Activated naive CD8-positive, alpha-beta T cell treated with anti-CD3 and anti-CD28 coated beads, Interleukin-2, amount 50 U/mL, for 24 hours (primary cell): ENCODE data around the gene EGFL8.

ENCODE experiments used
- ATAC-seq: fragments of 150-1000 bp; cut with Tn5 transposase; one replicate; pipeline ENCODE4 v1.10.0; 2021
- DNase-seq: peaks from one replicate; pipeline ENCODE4 v3.0.0; 2021
- H3K27ac Mint-ChIP-seq: one replicate; pipeline ENCODE4 v1.8.0; 2021; ENCODE audit warnings: mild to moderate bottlenecking, mixed read lengths
- H3K27me3 Mint-ChIP-seq: one replicate; pipeline ENCODE4 v1.8.0; 2021; ENCODE audit warnings: mixed read lengths
- H3K36me3 Mint-ChIP-seq: one replicate; pipeline ENCODE4 v1.8.0; 2021; ENCODE audit warnings: low read depth, mixed read lengths
- H3K4me1 Mint-ChIP-seq: one replicate; pipeline ENCODE4 v1.8.0; 2021; ENCODE audit warnings: mixed read lengths
- H3K4me3 Mint-ChIP-seq: one replicate; pipeline ENCODE4 v1.8.0; 2021; ENCODE audit warnings: mild to moderate bottlenecking, moderate library complexity, mixed read lengths
- H3K9me3 Mint-ChIP-seq: one replicate; pipeline ENCODE4 v1.8.0; 2021; ENCODE audit warnings: mixed read lengths

EGFL8 gene

DNA sequence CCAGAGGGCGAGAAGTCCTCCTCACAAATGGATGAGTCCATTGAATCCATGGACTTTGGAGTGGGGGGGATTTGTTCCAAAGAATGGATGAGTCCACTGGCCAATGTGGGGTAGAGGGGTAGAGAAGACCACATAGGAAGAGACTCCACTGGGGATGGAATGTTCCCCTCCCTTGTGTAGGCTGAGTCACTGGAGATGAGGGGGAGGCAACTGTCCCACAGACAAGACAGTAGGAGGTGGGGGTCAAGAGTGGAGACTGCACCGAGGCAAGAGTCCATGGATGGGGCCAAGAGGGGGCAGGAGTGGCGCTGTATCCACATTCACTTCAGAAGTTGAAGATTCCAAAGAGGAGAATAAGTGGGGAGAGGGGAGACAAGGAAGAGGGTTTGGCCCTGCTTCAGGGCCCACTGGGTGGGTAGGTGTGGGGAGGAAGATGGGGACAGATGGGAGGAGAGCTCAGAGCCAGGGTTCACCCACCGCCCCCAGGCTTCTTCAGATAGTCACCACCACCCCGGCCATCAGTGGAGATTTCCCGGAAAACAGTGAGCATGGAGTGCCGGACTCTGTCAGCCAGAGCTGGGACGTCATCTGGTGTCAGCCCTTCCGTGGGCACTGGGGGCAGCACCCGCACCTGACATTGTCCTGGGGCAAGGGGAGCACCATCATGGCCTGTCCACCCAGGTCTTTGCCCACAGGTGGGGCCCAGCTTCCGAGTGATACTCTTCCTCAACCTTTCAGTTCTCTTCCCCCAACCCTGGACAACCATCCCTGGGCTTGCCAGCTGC, 4.6 kb downstream of the EGFL8 start:
- DNase-seq (no peak), ATAC-seq (no peak)
- peaks cover 18% of the 10 kb centered on the region for H3K36me3 Mint-ChIP-seq
- H3K27ac Mint-ChIP-seq: no peak overlapping the region
- H3K27me3 Mint-ChIP-seq: no peaks in the 10 kb centered on the region
- H3K4me1 Mint-ChIP-seq: peaks cover 15% of the 10 kb centered on the region
- H3K9me3 Mint-ChIP-seq: no peaks in the 10 kb centered on the region
- no peak overlapping the region for H3K4me3 Mint-ChIP-seq

DNA sequence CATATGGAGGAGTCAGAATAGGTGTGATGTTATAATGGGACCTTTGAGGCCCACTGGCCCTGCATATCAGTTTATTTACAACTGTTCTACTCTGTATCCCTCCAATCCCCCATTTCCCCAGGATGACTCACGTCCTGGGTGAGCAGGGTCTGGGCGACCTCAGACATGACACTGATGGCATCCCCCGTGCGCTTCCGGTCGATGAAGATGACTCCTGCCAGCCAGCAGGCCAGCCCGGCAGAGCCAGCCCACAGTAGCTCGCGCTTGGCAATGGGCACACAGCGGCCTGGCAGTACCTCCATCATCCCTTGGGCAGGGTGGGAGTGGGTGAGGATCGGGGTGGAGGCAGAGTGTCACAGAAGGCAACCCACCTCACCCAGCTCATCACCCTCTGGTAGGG, 5.9 kb downstream of the EGFL8 start:
- H3K4me3 Mint-ChIP-seq: no peak overlapping the region
- H3K9me3 Mint-ChIP-seq: no peaks in the 10 kb centered on the region
- H3K4me1 Mint-ChIP-seq: peaks cover 28% of the 10 kb centered on the region
- peaks cover 15% of the 10 kb centered on the region for H3K36me3 Mint-ChIP-seq
- no peaks in the 10 kb centered on the region for H3K27me3 Mint-ChIP-seq
- DNase-seq: no peak
- peak overlapping the region; percentile 20 for H3K27ac Mint-ChIP-seq
- ATAC-seq: no peak

DNA sequence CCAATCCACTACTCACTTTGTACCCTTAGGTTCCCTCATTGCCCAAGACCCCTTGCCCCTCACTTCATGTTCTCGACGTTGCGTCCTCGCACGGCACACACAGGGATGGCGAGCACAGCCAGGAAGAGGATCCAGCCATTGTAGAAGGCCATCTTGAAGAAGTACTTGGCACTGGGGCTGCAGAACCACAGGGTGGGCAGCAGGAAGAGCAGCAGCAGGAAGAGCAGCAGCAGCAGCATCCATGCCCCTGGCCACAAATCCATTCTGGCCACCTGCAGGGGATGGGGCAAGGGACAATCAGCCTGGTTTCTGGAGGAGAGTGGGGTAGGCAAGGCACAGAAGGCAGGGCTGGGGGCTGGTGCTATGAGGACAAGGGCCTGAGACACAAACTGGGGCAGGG, 6.8 kb downstream of the EGFL8 start:
- Mint-ChIP-seq H3K27me3 (no peaks in the 10 kb centered on the region), H3K4me3 (no peak overlapping the region), H3K9me3 (no peaks in the 10 kb centered on the region), H3K36me3 (peaks cover 15% of the 10 kb centered on the region), H3K27ac (no peak overlapping the region), H3K4me1 (peaks cover 31% of the 10 kb centered on the region)
- ATAC-seq (no peak), DNase-seq (no peak)

DNA sequence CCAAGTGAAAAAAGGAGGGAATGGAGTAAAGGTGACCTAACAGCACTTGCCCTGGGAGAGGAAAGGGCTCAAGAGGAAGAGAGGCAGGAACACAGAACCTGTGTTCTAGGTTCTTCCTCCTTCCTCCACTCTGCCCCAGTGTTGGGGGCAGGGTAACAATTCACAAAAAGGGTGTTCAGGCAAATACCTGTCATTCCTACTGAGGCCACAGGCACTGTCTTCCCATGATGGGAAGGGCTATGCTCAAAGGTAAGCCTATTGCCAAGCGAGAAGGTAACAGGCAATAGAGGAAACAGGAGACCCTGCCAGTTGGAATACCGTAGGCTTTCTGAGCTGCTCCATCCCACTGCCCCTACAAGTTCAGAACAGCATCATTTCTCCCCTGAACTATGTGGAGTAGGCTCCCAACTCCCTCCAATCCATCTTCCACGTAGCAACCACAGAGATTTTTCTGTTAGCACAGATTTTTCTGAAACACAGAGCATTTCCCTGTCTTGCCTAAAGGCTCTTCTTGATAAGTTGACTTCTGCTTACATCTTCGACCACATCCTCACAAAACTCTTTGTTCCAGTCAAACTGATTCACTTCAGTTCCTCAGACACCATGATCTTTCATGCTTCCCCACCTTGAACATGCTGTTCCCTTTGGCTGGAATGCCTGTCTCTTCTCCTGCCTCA, 8.8 kb downstream of the EGFL8 start:
- Mint-ChIP-seq H3K27me3 (no peaks in the 10 kb centered on the region), H3K36me3 (peaks cover 15% of the 10 kb centered on the region), H3K4me1 (peaks cover 50% of the 10 kb centered on the region), H3K4me3 (no peak overlapping the region), H3K9me3 (no peaks in the 10 kb centered on the region), H3K27ac (peak overlapping the region; percentile 3)
- DNase-seq (no peak), ATAC-seq (no peak)

DNA sequence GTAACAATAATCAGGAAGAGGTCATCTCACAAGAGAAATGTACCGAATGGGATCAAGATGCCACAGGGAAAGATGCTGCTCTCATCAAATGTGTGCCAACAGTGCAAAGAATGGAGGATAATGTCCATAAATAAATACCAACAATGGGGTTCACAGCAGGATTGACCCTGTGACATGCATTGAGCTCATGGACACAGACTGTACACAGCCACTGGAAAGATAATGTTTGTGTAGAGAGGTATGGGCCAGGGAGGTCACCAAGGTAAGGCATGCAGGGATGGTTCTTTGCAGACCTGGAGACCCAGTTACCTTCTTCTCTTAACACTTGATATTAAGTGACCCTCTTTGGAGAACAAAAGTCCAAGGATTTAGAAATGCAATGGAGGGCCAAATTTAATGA, 10.0 kb downstream of the EGFL8 start:
- peak overlapping the region; percentile 96 for H3K4me3 Mint-ChIP-seq

DNA sequence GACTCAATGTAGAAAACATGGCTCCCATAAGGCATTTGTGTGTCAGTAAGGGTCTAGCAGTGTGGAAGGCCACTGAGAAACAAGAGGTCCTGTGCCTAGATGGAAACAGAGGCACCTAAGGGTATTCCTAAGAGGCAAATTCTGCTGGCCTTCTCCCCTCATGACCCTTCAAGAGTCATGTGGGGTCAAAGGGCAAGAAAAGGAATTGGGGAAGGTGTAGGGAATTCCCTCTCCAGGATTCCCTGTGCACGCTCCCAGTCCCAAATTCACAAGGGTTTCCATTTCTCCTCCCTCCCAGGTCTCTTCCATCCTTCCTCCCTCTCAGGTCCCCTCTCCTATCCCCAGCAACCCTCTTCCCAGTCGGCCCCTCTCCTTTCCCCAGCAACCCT, 10.9 kb downstream of the EGFL8 start:
- ATAC-seq: no peak
- peaks cover 69% of the 10 kb centered on the region for H3K4me1 Mint-ChIP-seq
- H3K9me3 Mint-ChIP-seq: no peaks in the 10 kb centered on the region
- no peaks in the 10 kb centered on the region for H3K27me3 Mint-ChIP-seq
- DNase-seq: no peak
- H3K27ac Mint-ChIP-seq: peak overlapping the region; percentile 59
- peaks cover 18% of the 10 kb centered on the region for H3K36me3 Mint-ChIP-seq
- H3K4me3 Mint-ChIP-seq: peak overlapping the region; percentile 96

More for the DNA sequence above, 10.0 kb downstream of the EGFL8 start:
- Mint-ChIP-seq H3K27ac (peak overlapping the region; percentile 3), H3K36me3 (peaks cover 18% of the 10 kb centered on the region), H3K4me1 (peaks cover 61% of the 10 kb centered on the region), H3K9me3 (no peaks in the 10 kb centered on the region), H3K27me3 (no peaks in the 10 kb centered on the region)
- ATAC-seq (no peak), DNase-seq (no peak)

DNA sequence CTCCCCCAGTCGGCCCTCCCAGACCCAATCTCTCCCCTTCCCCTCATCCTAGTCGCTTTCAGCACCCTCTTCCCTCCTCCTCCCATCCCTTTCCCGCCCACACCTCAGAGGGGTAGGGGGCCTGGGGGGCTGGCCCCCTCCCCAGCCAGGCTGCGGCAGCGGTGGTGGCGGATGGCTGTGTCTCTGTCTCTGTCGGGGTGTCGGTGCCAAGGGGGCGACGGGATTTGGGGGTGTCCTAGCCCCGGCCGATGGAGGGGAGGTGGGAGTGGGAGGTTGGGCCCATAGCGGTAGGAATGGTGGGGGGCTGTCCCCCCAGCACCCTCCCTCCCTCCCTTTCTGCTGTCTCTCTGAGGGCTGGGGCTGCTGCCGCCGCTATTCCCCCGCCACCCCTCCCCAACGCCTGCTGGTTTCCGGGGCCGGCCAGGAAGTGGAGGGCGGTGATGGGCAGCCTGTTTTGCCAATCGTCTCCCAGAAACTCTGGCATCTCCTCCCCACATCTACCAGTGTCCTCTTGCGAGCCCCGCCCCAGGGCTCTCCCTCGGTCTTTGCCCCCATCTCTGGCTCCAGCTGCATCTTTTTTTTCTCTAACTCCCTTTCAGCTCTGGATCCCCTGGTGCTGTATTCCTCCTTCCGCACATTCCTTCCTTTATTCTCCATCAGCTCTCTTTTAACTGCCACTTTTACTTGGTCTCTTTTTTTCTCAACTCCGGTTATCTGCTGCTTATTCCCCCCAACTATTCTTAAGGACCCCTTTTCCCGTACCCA, 11.5 kb downstream of the EGFL8 start, which contains the start of gene AGPAT1:
Gene AGPAT1 (minus strand): TSS at position 374 of the 765 bp plus-strand sequence. CDS start 4,588 bp downstream, outside the sequence.
- no peaks in the 10 kb centered on the region for H3K9me3 Mint-ChIP-seq
- H3K27ac Mint-ChIP-seq: peak within 1 kb of the TSS; percentile 93
- ATAC-seq: peak; percentile 57
- DNase-seq: peak; percentile 99
- H3K4me3 Mint-ChIP-seq: peak within 1 kb of the TSS; percentile 96
- H3K27me3 Mint-ChIP-seq: no peaks in the 10 kb centered on the region
- peaks cover 22% of the 10 kb centered on the region for H3K36me3 Mint-ChIP-seq
- peaks cover 74% of the 10 kb centered on the region for H3K4me1 Mint-ChIP-seq

DNA sequence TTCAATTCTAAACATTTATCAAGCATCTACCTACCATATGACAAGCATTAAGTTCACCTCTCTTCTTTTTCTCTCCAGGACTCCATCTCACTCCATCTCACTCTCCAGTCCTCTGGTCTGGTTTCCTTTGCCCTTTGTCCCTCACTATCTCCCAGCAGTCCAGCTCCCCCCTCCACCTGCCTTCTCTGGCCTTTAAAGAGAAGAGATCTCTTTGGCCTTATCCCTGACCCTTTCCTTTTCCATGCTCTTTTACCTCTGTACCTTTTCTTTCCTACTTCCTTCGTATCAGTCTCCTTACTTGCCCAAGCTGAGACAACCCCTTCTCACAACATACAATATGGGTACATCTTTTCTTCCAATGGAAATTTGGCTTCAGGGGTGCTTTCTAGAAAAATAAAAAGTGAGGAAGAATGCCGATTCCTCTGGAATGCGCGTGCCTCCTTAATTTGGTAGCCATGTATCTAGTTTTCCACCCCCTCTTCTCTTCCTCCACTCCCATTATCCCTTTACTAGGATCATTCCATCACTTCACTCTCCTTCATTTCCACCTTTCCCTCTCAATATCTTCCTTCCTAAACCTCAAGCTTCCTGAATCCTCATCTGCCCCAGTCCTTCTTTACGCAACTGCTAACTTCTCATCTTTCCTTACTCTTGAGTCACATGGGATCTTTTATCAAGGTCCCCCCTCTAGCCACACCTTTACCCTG, 12.2 kb downstream of the EGFL8 start:
- H3K4me3 Mint-ChIP-seq: peak overlapping the region; percentile 96
- H3K4me1 Mint-ChIP-seq: peaks cover 77% of the 10 kb centered on the region
- no peak for ATAC-seq
- H3K9me3 Mint-ChIP-seq: no peaks in the 10 kb centered on the region
- H3K27me3 Mint-ChIP-seq: no peaks in the 10 kb centered on the region
- H3K27ac Mint-ChIP-seq: peak overlapping the region; percentile 93
- peaks cover 26% of the 10 kb centered on the region for H3K36me3 Mint-ChIP-seq
- no peak for DNase-seq

DNA sequence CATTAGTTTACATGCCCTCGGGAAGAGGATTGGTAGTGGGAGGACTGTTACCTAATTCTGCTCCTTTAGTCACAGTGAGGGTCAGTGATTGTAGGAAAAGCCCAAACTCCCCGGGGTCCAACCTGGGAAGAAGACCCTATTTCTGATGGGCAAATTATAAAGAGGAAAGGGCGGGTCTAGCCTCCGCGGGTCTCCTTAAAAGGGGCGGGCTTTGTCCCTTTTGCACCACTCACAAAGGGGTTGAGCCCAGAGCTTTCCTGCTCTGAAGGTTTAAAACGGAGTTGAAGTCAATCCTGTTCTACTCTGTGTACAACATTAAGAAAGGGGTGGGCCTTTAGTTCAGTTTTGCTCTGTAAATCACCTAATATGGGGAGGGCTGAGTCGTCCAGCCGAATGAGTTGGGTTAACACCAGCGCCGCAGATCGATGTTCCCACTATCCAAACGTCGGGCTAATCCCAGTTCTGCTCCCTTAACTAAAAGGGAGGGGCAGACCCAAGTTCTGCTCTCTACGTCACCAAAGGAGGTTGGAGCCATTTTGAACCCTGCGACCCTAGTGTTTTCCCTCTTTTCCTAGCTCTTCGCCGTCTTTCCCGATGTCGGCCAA, 12.9 kb downstream of the EGFL8 start:
- peak; percentile 49 for DNase-seq
- ATAC-seq: no peak
- H3K27ac Mint-ChIP-seq: peak overlapping the region; percentile 93
- H3K27me3 Mint-ChIP-seq: no peaks in the 10 kb centered on the region
- H3K9me3 Mint-ChIP-seq: no peaks in the 10 kb centered on the region
- H3K36me3 Mint-ChIP-seq: peaks cover 26% of the 10 kb centered on the region
- H3K4me1 Mint-ChIP-seq: peaks cover 77% of the 10 kb centered on the region
- H3K4me3 Mint-ChIP-seq: peak overlapping the region; percentile 96

DNA sequence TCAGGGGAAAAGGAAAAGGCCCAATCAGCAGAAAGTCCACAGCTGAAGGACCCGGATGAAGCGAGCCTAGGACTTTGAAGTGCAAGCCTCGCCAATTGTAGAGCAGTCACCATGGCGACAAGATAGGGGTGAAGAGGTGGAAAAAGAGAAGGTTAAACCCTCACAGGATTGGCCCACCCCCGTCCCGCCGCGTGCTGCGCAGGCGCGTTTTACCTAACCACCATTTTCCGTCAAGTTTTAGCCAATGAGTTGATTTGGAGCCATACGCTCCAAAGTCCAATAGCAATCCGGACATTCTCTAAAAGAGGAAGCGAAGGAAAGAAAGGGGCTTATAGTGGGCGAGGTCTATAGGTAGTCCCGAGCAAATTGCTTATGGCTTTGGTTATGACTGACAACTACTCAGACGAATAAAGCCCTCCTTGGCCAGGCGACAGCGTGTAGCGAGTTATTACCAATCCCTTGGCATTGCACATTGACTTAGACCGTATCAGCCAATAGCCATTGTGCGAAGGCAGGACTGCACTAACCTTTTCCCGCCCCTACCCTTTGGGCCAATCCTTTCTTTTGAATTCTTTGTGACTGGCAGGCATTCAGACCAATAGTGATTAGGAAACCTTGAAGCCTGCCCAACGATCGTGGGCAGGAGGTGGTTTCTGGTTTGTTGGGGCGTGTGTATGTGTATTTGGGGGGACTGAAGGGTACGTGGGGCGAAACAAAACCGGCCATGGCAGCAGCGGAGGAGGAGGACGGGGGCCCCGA, 13.6 kb downstream of the EGFL8 start, which contains the start of gene RNF5:
Gene RNF5 (plus strand): TSS at position 618 of the 759 bp plus-strand sequence. CDS start 107 bp downstream, at position 725.
- Mint-ChIP-seq H3K4me1 (peaks cover 78% of the 10 kb centered on the region), H3K36me3 (peaks cover 29% of the 10 kb centered on the region), H3K4me3 (peak within 1 kb of the TSS; percentile 96), H3K9me3 (no peaks in the 10 kb centered on the region), H3K27me3 (no peaks in the 10 kb centered on the region), H3K27ac (peak within 1 kb of the TSS; percentile 93)
- DNase-seq: peak; percentile 89
- peak; percentile 90 for ATAC-seq

DNA sequence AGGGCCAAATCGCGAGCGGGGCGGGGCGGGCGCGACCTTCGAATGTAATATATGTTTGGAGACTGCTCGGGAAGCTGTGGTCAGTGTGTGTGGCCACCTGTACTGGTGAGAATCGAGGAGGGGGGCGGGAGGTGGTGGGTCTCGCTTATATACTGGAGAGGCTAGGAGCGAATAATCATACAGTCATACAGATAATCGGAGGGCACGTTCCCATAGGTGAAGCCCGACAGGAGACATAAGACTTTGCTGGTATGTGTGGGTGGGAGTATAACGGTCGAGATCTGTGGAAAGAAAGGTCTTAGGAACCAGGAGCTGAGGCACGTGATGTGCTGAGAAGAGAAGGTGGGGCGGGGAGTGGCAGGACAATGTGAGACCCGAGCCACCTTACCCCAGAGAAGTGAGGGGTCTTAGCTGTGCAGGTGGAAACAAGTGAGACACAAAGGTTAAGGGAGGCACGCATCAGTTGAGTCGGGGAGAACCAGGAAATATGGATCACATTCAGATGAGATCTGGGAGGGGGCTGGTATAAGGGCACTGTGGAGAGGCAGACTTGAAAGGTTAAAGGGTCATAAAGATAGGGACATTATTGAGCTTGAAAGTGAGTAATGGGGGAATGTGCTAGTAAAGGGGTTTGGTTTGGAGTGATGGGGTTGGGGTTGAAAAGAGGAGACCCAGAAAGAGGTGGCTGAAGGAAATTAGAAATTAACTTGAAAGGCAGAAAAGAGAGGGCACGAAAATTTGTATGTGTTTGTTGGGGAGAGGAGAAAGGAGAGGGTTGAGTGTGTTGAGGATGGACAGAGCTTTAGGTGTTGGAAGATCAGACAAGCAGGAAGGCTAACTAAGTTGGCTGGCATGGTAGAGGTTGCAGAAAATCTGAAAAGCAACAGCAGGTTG, 14.4 kb downstream of the EGFL8 start:
- Mint-ChIP-seq H3K27ac (peak overlapping the region; percentile 93), H3K27me3 (no peaks in the 10 kb centered on the region), H3K36me3 (peaks cover 29% of the 10 kb centered on the region), H3K4me1 (peaks cover 75% of the 10 kb centered on the region), H3K9me3 (no peaks in the 10 kb centered on the region), H3K4me3 (peak overlapping the region; percentile 96)
- no peak for ATAC-seq
- DNase-seq: no peak

DNA sequence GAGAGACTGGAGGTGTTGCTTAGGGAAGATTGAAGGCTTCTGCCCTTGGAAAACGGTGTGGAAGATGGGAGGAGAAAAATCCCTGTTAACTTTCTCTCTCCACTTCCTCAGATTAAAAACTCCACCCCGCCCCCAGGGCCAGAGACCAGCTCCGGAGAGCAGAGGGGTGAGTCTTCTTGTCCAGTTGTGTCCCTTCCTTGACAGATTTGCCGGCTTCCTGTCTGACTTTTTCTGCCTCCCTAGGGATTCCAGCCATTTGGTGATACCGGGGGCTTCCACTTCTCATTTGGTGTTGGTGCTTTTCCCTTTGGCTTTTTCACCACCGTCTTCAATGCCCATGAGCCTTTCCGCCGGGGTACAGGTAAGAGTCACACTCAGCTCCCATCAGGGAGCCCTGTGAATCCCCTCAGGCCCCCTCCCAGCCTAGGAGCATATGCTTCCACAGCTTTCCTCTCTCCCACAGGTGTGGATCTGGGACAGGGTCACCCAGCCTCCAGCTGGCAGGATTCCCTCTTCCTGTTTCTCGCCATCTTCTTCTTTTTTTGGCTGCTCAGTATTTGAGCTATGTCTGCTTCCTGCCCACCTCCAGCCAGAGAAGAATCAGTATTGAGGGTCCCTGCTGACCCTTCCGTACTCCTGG, 15.5 kb downstream of the EGFL8 start:
- no peaks in the 10 kb centered on the region for H3K27me3 Mint-ChIP-seq
- DNase-seq: no peak
- ATAC-seq: no peak
- H3K27ac Mint-ChIP-seq: peak overlapping the region; percentile 93
- peaks cover 29% of the 10 kb centered on the region for H3K36me3 Mint-ChIP-seq
- H3K9me3 Mint-ChIP-seq: no peaks in the 10 kb centered on the region
- peaks cover 64% of the 10 kb centered on the region for H3K4me1 Mint-ChIP-seq
- peak overlapping the region; percentile 96 for H3K4me3 Mint-ChIP-seq
